ENCODE measurements around the gene MSRB3. TPM values are rescaled to one million over a fixed set of nuclear protein-coding genes. Genes with fewer than 3 reads are reported as not detected.

The MSRB3 gene
- total and polyA plus RNA-seq, 2 of the 8 experiments (the other 6 are each of a cell fraction or from before 2014, with no cell fraction given): 0.32 to 1.2 TPM

GRCh38 chr12:65308006-65308405 is 29.5 kb downstream of the MSRB3 start:
- Histone ChIP-seq H4K8ac (ENCODE audit: extremely low read depth, insufficient read depth, low read length) (no peak overlapping the region), H2BK20ac (ENCODE audit: low read length) (no peak overlapping the region), H3K9me3 (ENCODE audit: insufficient read depth in 2 of 2, low read depth in 1 of 2, low read length in 1 of 2) (no peaks in the 10 kb centered on the region), H3K36me3 (ENCODE audit: control insufficient read depth in 2 of 4, insufficient read depth in 4 of 4, low read length in 3 of 4) (no peaks in the 10 kb centered on the region), H2BK12ac (ENCODE audit: low read depth, low read length) (no peak overlapping the region), H2BK15ac (ENCODE audit: low read length) (no peak overlapping the region), H2BK120ac (replicated peaks; ENCODE audit: low read depth, low read length) (no peak overlapping the region), H3K27me3 (replicated peaks in 1 of 4; ENCODE audit: control insufficient read depth in 3 of 4, extremely low read depth in 1 of 4, insufficient read depth in 3 of 4, low read length in 3 of 4) (no peaks in the 10 kb centered on the region), H2BK5ac (ENCODE audit: low read depth, low read length) (no peak overlapping the region), H3K14ac (ENCODE audit: insufficient read length) (no peak overlapping the region), H3K23ac (ENCODE audit: insufficient read length) (no peak overlapping the region), H3K9ac (replicated peaks in 1 of 4; ENCODE audit: extremely low read depth in 1 of 4, low read depth in 3 of 4, low read length in 3 of 4) (no peak overlapping the region), H3K56ac (replicated peaks; ENCODE audit: insufficient read length, low read depth, low read length) (no peak overlapping the region), H3K23me2 (ENCODE audit: low read depth, low read length) (no peaks in the 10 kb centered on the region), H3K79me2 (ENCODE audit: control insufficient read depth in 1 of 2, insufficient read depth in 2 of 2, low read length in 2 of 2) (no peaks in the 10 kb centered on the region), H4K20me1 (replicated peaks in 1 of 2; ENCODE audit: control insufficient read depth in 1 of 2, insufficient read depth in 2 of 2, low read length in 2 of 2) (no peaks in the 10 kb centered on the region), H2AFZ (ENCODE audit: low read length) (no peak overlapping the region), H3K4me1 (replicated peaks in 1 of 4; ENCODE audit: control insufficient read depth in 3 of 4, insufficient read depth in 4 of 4, low read length in 3 of 4) (no peaks in the 10 kb centered on the region), H3K4me2 (ENCODE audit: insufficient read depth in 1 of 2, low read depth in 2 of 2, low read length in 2 of 2) (no peak overlapping the region), H4K5ac (ENCODE audit: insufficient read length, low read depth, low read length) (no peak overlapping the region), H4K91ac (replicated peaks; ENCODE audit: insufficient read length, low read length) (no peak overlapping the region), H3K79me1 (ENCODE audit: low read depth, low read length) (no peaks in the 10 kb centered on the region), H3K4ac (replicated peaks; ENCODE audit: insufficient read length, low read depth, low read length) (no peak overlapping the region), H3K4me3 (ENCODE audit: extremely low read depth in 1 of 4, insufficient read depth in 2 of 4, low read depth in 3 of 4, low read length in 4 of 4) (no peak overlapping the region), H3K18ac (ENCODE audit: extremely low read depth, low read length) (no peak overlapping the region), H2AK5ac (ENCODE audit: low read depth, low read length) (no peak overlapping the region), H3K27ac (ENCODE audit: low read depth, low read length) (no peak overlapping the region)
- FAIRE-seq (no peak), DNase-seq (ENCODE audit: low read depth in 1 of 2, low spot score in 2 of 2) (no peak)
- POLR2A ChIA-PET (ENCODE audit: partially characterized antibody): no interaction called here
- 84% methylated on average over 4 of the region's 4 CpGs; no CpG with 5 or more reads in 1 of the 2 experiments for WGBS, 2 experiments (ENCODE audit: extremely low coverage in 1 of 2, insufficient coverage in 1 of 2, insufficient read length in 1 of 2, insufficient replicate concordance in 2 of 2, low coverage in 1 of 2, low lambda C conversion rate in 2 of 2, missing lambda C conversion rate in 1 of 2)
- CTCF ChIA-PET (ENCODE audit: partially characterized antibody): no interaction called here
- TF ChIP-seq FOSL1 (IDR thresholded peaks at IDR 0.05; ENCODE audit: insufficient read depth, low read depth, low read length): no peak
- TF ChIP-seq SP4 (IDR thresholded peaks at IDR 0.05; ENCODE audit: low read length): no peak
- TF ChIP-seq E2F6 (IDR thresholded peaks at IDR 0.05): no peak
- TF ChIP-seq RFX5 (IDR thresholded peaks at IDR 0.05; ENCODE audit: borderline replicate concordance, low read depth, low read length): no peak
- no peak for TF ChIP-seq RBBP5 (IDR thresholded peaks at IDR 0.05; ENCODE audit: borderline replicate concordance, low read depth, low read length)
- TF ChIP-seq TEAD4 (IDR thresholded peaks at IDR 0.05; ENCODE audit: low read depth, low read length): no peak
- TF ChIP-seq ZNF274 (IDR thresholded peaks at IDR 0.05; ENCODE audit: borderline replicate concordance, extremely low read depth, low read length): no peak
- TF ChIP-seq MAX (IDR thresholded peaks at IDR 0.05): no peak
- no peak for TF ChIP-seq TAF7 (optimal IDR thresholded peaks at IDR 0.05; ENCODE audit: borderline replicate concordance, low read depth, low read length)
- TF ChIP-seq CBX8 (IDR thresholded peaks at IDR 0.05; ENCODE audit: borderline replicate concordance, low read depth, low read length): no peak
- TF ChIP-seq RAD21 (IDR thresholded peaks at IDR 0.05 in 1 of 2, conservative IDR thresholded peaks at IDR 0.05 in 1 of 2; ENCODE audit: low read depth in 2 of 2, low read length in 2 of 2): no peak
- no peak for TF ChIP-seq JUN (IDR thresholded peaks at IDR 0.05; ENCODE audit: low read depth, low read length)
- no peak for TF ChIP-seq CHD2 (IDR thresholded peaks at IDR 0.05; ENCODE audit: low read length)
- no peak for TF ChIP-seq EZH2 (IDR thresholded peaks at IDR 0.05; ENCODE audit: low read depth, low read length, severe bottlenecking)
